Measurements from ENCODE around the gene RYR1. TPM values are rescaled to one million over a fixed set of nuclear protein-coding genes. Genes with fewer than 3 reads are reported as not detected.

The RYR1 gene
- total and polyA plus RNA-seq, 2 of the 8 experiments (the other 6 are each of a cell fraction or from before 2014, with no cell fraction given): 5.8 to 11.8 TPM

- TF ChIP-seq CHD1 (IDR thresholded peaks at IDR 0.05; ENCODE audit: low read depth, low read length) (no peak), GTF2F1 (IDR thresholded peaks at IDR 0.05; ENCODE audit: borderline replicate concordance, low read depth, low read length) (no peak), SP4 (IDR thresholded peaks at IDR 0.05; ENCODE audit: low read length) (no peak), RNF2 (IDR thresholded peaks at IDR 0.05; ENCODE audit: borderline replicate concordance, low read depth, low read length, missing control alignments, poor library complexity, severe bottlenecking) (no peak)
These were observed 126.2 kb downstream of the RYR1 start (continued) for GRCh38 chr19:38559428-38560401.
